Measurements from ENCODE around the gene NRTN.

DNA sequence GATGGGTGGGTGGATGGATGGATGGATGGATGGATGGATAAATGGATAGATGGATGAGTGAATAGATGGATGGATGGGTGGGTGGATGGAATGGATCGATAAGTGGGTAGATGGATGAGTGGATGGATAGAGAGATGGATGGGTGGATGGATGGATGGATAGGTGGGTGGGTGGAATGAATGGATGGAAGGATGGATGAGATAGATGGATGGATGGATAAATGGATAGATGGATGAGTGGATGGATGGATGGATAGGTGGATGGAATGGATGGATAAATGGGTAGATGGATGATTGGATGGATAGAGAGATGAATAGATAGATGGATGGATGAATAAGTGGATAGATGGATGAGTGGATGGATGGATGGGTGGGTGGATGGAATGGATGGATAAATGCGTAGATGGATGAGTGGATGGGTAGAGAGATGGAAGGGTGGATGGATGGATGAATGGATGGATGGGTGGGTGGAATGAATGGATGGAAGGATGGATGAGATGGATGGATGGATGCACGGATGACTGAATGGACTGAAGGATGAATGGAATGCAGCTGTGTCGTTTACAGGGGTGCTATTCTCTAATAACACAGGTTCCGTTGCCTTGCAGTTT is 42.2 kb upstream of the NRTN start:
- TF ChIP-seq EGR1 (IDR thresholded peaks at IDR 0.05; ENCODE audit: low read depth in 2 of 2), result no peak
- TF ChIP-seq, protein P1, sequence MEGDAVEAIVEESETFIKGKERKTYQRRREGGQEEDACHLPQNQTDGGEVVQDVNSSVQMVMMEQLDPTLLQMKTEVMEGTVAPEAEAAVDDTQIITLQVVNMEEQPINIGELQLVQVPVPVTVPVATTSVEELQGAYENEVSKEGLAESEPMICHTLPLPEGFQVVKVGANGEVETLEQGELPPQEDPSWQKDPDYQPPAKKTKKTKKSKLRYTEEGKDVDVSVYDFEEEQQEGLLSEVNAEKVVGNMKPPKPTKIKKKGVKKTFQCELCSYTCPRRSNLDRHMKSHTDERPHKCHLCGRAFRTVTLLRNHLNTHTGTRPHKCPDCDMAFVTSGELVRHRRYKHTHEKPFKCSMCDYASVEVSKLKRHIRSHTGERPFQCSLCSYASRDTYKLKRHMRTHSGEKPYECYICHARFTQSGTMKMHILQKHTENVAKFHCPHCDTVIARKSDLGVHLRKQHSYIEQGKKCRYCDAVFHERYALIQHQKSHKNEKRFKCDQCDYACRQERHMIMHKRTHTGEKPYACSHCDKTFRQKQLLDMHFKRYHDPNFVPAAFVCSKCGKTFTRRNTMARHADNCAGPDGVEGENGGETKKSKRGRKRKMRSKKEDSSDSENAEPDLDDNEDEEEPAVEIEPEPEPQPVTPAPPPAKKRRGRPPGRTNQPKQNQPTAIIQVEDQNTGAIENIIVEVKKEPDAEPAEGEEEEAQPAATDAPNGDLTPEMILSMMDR (IDR thresholded peaks at IDR 0.05; ENCODE audit: low read depth, low read length, missing input control), result no peak
- no peak for TF ChIP-seq RXRA (IDR thresholded peaks at IDR 0.05)
- no peak for TF ChIP-seq SP1 (IDR thresholded peaks at IDR 0.05)
- TF ChIP-seq YY1 (IDR thresholded peaks at IDR 0.05), result no peak

Measured in liver (tissue), 3 donors.